HCT116 (cell line): ENCODE results near the gene FAM20C. TPM values are rescaled to one million over a fixed set of nuclear protein-coding genes. Genes with fewer than 3 reads are reported as not detected.

ENCODE experiments used
- ATAC-seq: fragments of 200-7000 bp; cut with Tn5 transposase; 2 replicates; pipeline ENCODE4 v1.9.1; 2020; ENCODE audit warnings: mild to moderate bottlenecking, moderate library complexity
- BruUV-seq: library from RNA; stranded (reverse); fragments of 400-500 nt; replicated peaks from 2 replicates; lab custom pipeline; 2021; lab: Mats Ljungman, UMichigan
- CTCF ChIA-PET: fragments of 300-600 bp; sonication (Branson Sonifier 250); formaldehyde crosslinking; loops from one replicate; lab custom pipeline; 2021; ENCODE audit warnings: antibody characterized with exemption; lab: Charles Lee
- POLR2A ChIA-PET: fragments of 300-600, 350-600 bp; sonication (Branson Sonifier 250); formaldehyde crosslinking; loops from one replicate; lab custom pipeline; 2021; ENCODE audit warnings: antibody characterized with exemption; lab: Charles Lee
- RAD21 ChIA-PET, 2 experiments: fragments of 300-600 bp; sonication (Branson Sonifier 250); formaldehyde crosslinking; loops; one replicate each; lab custom pipeline; 2023; ENCODE audit warnings: low total read pairs in 2 of 2; ENCODE audit not compliant: uncharacterized antibody in 2 of 2, unreplicated experiment in 2 of 2, low non-redundant PET in 1 of 2; lab: Charles Lee
- DNase-seq: peaks from one replicate; pipeline ENCODE4 v3.0.0-alpha.2; 2010; ENCODE audit warnings: low read depth, low spot score
- H2AFZ ChIP-seq: fragments of 200-600 bp; shearing (Covaris generic), sonication (generic); 2 replicates; pipeline ENCODE4 v1.6.1; 2017; ENCODE audit warnings: low read depth, mixed run types, mixed read lengths, antibody characterized with exemption, low read length; ENCODE audit not compliant: poor library complexity, severe bottlenecking
- H3K27ac ChIP-seq: 2 replicates; pipeline ENCODE4 v1.5.1; 2012; ENCODE audit warnings: low read depth, low read length
- H3K27me3 ChIP-seq: fragments of 200-600 bp; sonication (generic); 2 replicates; pipeline ENCODE4 v1.6.1; 2016; ENCODE audit warnings: mixed run types, low read length, mixed read lengths; ENCODE audit not compliant: insufficient read depth
- H3K36me3 ChIP-seq, 2 experiments: fragments of 200-500 bp in 1 of 2; fragments of 200-600 bp in 1 of 2; sonication (Bioruptor generic) in 1 of 2; sonication (generic) in 1 of 2; 2 replicates each; pipeline versions ENCODE4 v1.5.1 to v1.6.1; 2014 to 2016; ENCODE audit warnings: low read length in 2 of 2, inconsistent platforms in 1 of 2, mixed read lengths in 1 of 2, mixed run types in 1 of 2; ENCODE audit not compliant: insufficient read depth in 2 of 2, control insufficient read depth in 1 of 2
- H3K4me1 ChIP-seq, 2 experiments: fragments of 200-600 bp in 1 of 2; sonication (generic) in 1 of 2; 2 replicates each; pipeline versions ENCODE4 v1.5.1 to v1.6.1; 2012 to 2017; ENCODE audit warnings: low read length in 2 of 2, inconsistent platforms in 1 of 2, mild to moderate bottlenecking in 1 of 2, mixed read lengths in 1 of 2, mixed run types in 1 of 2, moderate library complexity in 1 of 2; ENCODE audit not compliant: insufficient read depth in 2 of 2, control insufficient read depth in 1 of 2
- H3K4me2 ChIP-seq: fragments of 200-600 bp; sonication (generic); 2 replicates; pipeline ENCODE4 v1.6.1; 2017; ENCODE audit warnings: mixed run types, low read length, mixed read lengths
- H3K4me3 ChIP-seq, 2 experiments: fragments of 200-600 bp in 1 of 2; sonication (generic) in 1 of 2; replicated peaks in 1 of 2; 2 replicates each; pipeline ENCODE4 v1.5.1; 2011 to 2016; ENCODE audit warnings: low read length in 2 of 2, control low read depth in 1 of 2, low read depth in 1 of 2, mild to moderate bottlenecking in 1 of 2, mixed read lengths in 1 of 2, mixed run types in 1 of 2
- H3K79me2 ChIP-seq: fragments of 200-600 bp; sonication (generic); 2 replicates; pipeline ENCODE4 v1.6.1; 2017; ENCODE audit warnings: mild to moderate bottlenecking, mixed run types, low read length, moderate library complexity, mixed read lengths; ENCODE audit not compliant: insufficient read depth
- H3K9ac ChIP-seq: fragments of 200-600 bp; sonication (generic); 2 replicates; pipeline ENCODE4 v1.6.1; 2016; ENCODE audit warnings: low read length, mixed read lengths
- H3K9me2 ChIP-seq: fragments of 200-600 bp; sonication (generic), shearing (Covaris generic); 2 replicates; pipeline ENCODE4 v1.6.1; 2017; ENCODE audit warnings: mixed run types, mild to moderate bottlenecking, moderate library complexity; ENCODE audit not compliant: insufficient read depth
- H3K9me3 ChIP-seq, 2 experiments: fragments of 200-500 bp in 1 of 2; fragments of 200-600 bp in 1 of 2; sonication (Bioruptor generic) in 1 of 2; sonication (generic) in 1 of 2; 2 replicates each; pipeline ENCODE4 v1.6.1; 2014 to 2017; ENCODE audit warnings: low read length in 2 of 2, mixed read lengths in 2 of 2, inconsistent platforms in 1 of 2, low read depth in 1 of 2, mild to moderate bottlenecking in 1 of 2, mixed run types in 1 of 2, moderate library complexity in 1 of 2; ENCODE audit not compliant: control insufficient read depth in 1 of 2, insufficient read depth in 1 of 2
- H4K20me1 ChIP-seq: fragments of 200-600 bp; sonication (generic), shearing (Covaris generic); 2 replicates; pipeline ENCODE4 v1.6.1; 2017; ENCODE audit warnings: mixed run types, mild to moderate bottlenecking, moderate library complexity; ENCODE audit not compliant: insufficient read depth
- ATF3 ChIP-seq: IDR thresholded peaks from 2 replicates; pipeline ENCODE4 v1.6.1; 2012
- CBX3 ChIP-seq: IDR thresholded peaks from 2 replicates; pipeline ENCODE4 v1.6.1; 2012; ENCODE audit warnings: low read depth
- CTCF ChIP-seq, 3 experiments: fragments of 200-600 bp in 1 of 3; sonication (generic) in 1 of 3; IDR thresholded peaks in 2 of 3; conservative IDR thresholded peaks in 1 of 3; 2 replicates each; pipeline ENCODE4 v1.5.1; 2012 to 2017; ENCODE audit warnings: low read depth in 2 of 3, low read length in 2 of 3, antibody characterized with exemption in 1 of 3, borderline replicate concordance in 1 of 3, control low read depth in 1 of 3, mild to moderate bottlenecking in 1 of 3, mixed read lengths in 1 of 3, mixed run types in 1 of 3, moderate library complexity in 1 of 3; ENCODE audit not compliant: insufficient read depth in 1 of 3
- EZH2 ChIP-seq: fragments of 200-600 bp; sonication (generic); IDR thresholded peaks from 2 replicates; pipeline ENCODE4 v1.6.1; 2017; ENCODE audit warnings: antibody characterized with exemption, mixed run types
- FOSL1 ChIP-seq: IDR thresholded peaks from 2 replicates; pipeline ENCODE4 v1.6.1; 2012; ENCODE audit warnings: low read depth
- JUND ChIP-seq: IDR thresholded peaks from 2 replicates; pipeline ENCODE4 v1.6.1; 2012
- POLR2A ChIP-seq: IDR thresholded peaks from 2 replicates; pipeline ENCODE4 v1.7.0; 2011; ENCODE audit warnings: borderline replicate concordance; ENCODE audit not compliant: insufficient read depth, insufficient read length; ENCODE audit errors: extremely low read depth
- POLR2AphosphoS5 ChIP-seq: IDR thresholded peaks from 2 replicates; pipeline ENCODE4 v1.6.1; 2011; ENCODE audit warnings: mild to moderate bottlenecking, low read depth, low read length, moderate library complexity
- RAD21 ChIP-seq: IDR thresholded peaks from 2 replicates; pipeline ENCODE4 v1.6.1; 2012; ENCODE audit warnings: low read depth, mild to moderate bottlenecking
- SIN3A ChIP-seq: IDR thresholded peaks from 2 replicates; pipeline ENCODE4 v1.6.1; 2012; ENCODE audit warnings: low read depth
- SP1 ChIP-seq: IDR thresholded peaks from 2 replicates; pipeline ENCODE4 v1.6.1; 2012; ENCODE audit warnings: low read depth
- SRF ChIP-seq: IDR thresholded peaks from 2 replicates; pipeline ENCODE4 v1.6.1; 2012; ENCODE audit warnings: low read depth
- ZBTB33 ChIP-seq: IDR thresholded peaks from 2 replicates; pipeline ENCODE4 v1.6.1; 2011; ENCODE audit warnings: mild to moderate bottlenecking, low read length, moderate library complexity; ENCODE audit not compliant: insufficient replicate concordance; ENCODE audit errors: extremely low read depth
- intact Hi-C: fragments of 100-400 bp; cut with micrococcal nuclease; formaldehyde crosslinking; loops from 2 replicates; pipeline ENCODE4 v1.10.0; 2022
- total RNA-seq: library from RNA; stranded (reverse); gene quantifications from one replicate; pipeline ENCODE4 v1.2.1, GENCODE V29; 2021; ENCODE audit not compliant: unreplicated experiment

Gene FAM20C
- total RNA-seq, 1 experiment from 2014 or later = 27.1 TPM

GRCh38 chr7:186516-187113 lies 5.8 kb upstream of the FAM20C start:
- H2AFZ ChIP-seq = no peak overlapping the region
- H3K36me3 ChIP-seq = no peaks in the 10 kb centered on the region
- intact Hi-C loops = no loop called here
- TF ChIP-seq SIN3A (no peak), EZH2 (no peak), JUND (no peak), CBX3 (no peak), ZBTB33 (no peak), SRF (no peak), ATF3 (no peak), POLR2AphosphoS5 (no peak), SP1 (no peak), RAD21 (no peak), FOSL1 (no peak), POLR2A (no peak), CTCF (IDR thresholded peaks at IDR 0.05 in 2 of 3, conservative IDR thresholded peaks at IDR 0.05 in 1 of 3; ENCODE audit: borderline replicate concordance in 1 of 3, insufficient read depth in 1 of 3, low read depth in 2 of 3, low read length in 2 of 3) (no peak)
- no TSS peak for BruUV-seq
- ATAC-seq (no peak), DNase-seq (no peak)
- no peaks in the 10 kb centered on the region for H3K9me3 ChIP-seq
- no peaks in the 10 kb centered on the region for H3K9me2 ChIP-seq
- H3K4me3 ChIP-seq = no peak overlapping the region
- ChIA-PET RAD21 (no interaction called here), CTCF (no interaction called here), POLR2A (no interaction called here)
- no peaks in the 10 kb centered on the region for H3K27me3 ChIP-seq
- H3K4me1 ChIP-seq = peaks cover 7% of the 10 kb centered on the region in 2 experiments; a peak in 3 of 4 replicates
- H4K20me1 ChIP-seq = no peaks in the 10 kb centered on the region
- H3K27ac ChIP-seq = no peak overlapping the region
- H3K79me2 ChIP-seq = no peaks in the 10 kb centered on the region
- H3K9ac ChIP-seq = no peak overlapping the region
- H3K4me2 ChIP-seq = no peak overlapping the region
